Esophagus muscularis mucosa (tissue), 4 donors: ENCODE results near the gene MYB.

Experiments used
- CTCF ChIP-seq, 3 experiments: fragments of 200-600 bp in 2 of 3; fragments of 450-650 bp in 1 of 3; sonication (generic) in 2 of 3; IDR thresholded peaks; one replicate each; pipeline ENCODE4 v1.5.1; 2017 to 2019; ENCODE audit warnings: antibody characterized with exemption in 3 of 3, mild to moderate bottlenecking in 2 of 3, moderate library complexity in 1 of 3
- EP300 ChIP-seq: sonication (generic); formaldehyde crosslinking; IDR thresholded peaks from one replicate; pipeline ENCODE4 v1.6.1; 2017; ENCODE audit warnings: antibody characterized with exemption
- POLR2A ChIP-seq: fragments of 450-650 bp; IDR thresholded peaks from one replicate; pipeline ENCODE4 v1.6.1; 2017; ENCODE audit warnings: antibody characterized with exemption, moderate library complexity, mild to moderate bottlenecking, low read depth
- POLR2AphosphoS5 ChIP-seq, 2 donors: sonication (generic); formaldehyde crosslinking; IDR thresholded peaks; one replicate each; pipeline ENCODE4 v1.6.1; 2017; ENCODE audit warnings: antibody characterized with exemption in 2 of 2

- TF ChIP-seq CTCF (IDR thresholded peaks at IDR 0.05) (no peak), POLR2A (no peak), EP300 (no peak), POLR2AphosphoS5 (IDR thresholded peaks at IDR 0.05) (no peak)
Observed at GRCh38 chr6:135168766-135169165, 12.3 kb upstream of the MYB start.
